Measurements from ENCODE around the gene NAPSA.

DNA sequence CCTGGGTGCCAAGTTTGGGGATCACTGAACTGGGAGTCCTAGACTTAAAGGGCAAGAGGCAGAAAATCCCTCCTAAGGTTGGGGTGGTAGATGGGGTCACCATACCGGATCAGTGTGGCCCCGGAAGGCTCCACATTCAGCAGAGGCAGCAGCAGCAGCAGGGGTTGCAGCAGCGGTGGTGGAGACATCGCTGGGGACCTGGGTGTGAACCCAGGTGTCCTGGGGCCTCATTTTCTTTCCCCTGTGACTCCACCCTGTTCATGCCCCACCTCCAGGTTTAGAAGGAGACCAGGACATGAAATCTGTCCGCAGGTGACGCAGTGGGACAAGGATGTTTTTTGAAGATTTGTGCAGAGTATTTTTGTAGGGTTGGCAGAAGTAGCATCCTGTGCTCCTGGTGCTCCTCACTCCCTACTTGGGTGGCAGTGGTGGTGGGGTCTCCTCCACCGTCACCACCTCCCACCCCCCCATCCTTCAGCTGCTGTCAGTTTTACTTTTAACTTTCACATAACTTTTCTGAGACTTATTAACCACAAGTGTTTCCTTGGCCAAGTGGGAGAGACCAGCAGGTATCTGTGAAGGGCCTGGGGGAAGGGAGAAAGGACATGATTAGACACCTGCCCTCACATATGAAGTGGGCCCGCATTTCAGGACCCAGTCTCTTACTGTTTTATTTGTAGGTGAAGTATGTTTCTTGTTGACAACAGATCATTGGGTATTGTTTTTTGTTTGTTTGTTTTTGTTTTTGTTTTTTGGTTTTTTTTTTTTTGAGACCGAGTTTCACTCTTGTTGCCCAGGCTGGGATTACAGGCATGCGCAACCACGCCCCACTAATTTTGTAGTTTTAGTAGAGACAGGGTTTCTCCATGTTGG is at the start of gene NAPSA:
- TF ChIP-seq GATA2 (IDR thresholded peaks at IDR 0.05; ENCODE audit: low read depth, low read length) (no peak), GATA3 (IDR thresholded peaks at IDR 0.05; ENCODE audit: low read depth, low read length) (no peak)
